HepG2 (cell line): Measurements from ENCODE around the gene SOBP. TPM values are rescaled to one million over a fixed set of nuclear protein-coding genes. Genes with fewer than 3 reads are reported as not detected.

Experiments
- CBX2 ChIP-seq, 2 experiments: fragments of 200-600 bp in 1 of 2; sonication (generic); formaldehyde crosslinking in 1 of 2; IDR thresholded peaks; 2 replicates each; pipeline versions ENCODE4 v1.7.0 to v1.8.1; 2018 to 2022; ENCODE audit warnings: low read depth in 2 of 2, low read length in 1 of 2, mild to moderate bottlenecking in 1 of 2, missing genetic modification reagents in 1 of 2
- EP300 ChIP-seq, 3 experiments: sonication (generic) in 1 of 3; formaldehyde crosslinking in 1 of 3; IDR thresholded peaks; 2 replicates each; pipeline versions ENCODE4 v1.5.1 to v1.6.1; 2011 to 2020; ENCODE audit warnings: low read depth in 2 of 3, low read length in 2 of 3, borderline replicate concordance in 1 of 3, improper control_type of control experiment in 1 of 3, mild to moderate bottlenecking in 1 of 3, missing genetic modification reagents in 1 of 3, moderate library complexity in 1 of 3
- FOXA1 ChIP-seq, 2 experiments: fragments of 450-650 bp in 1 of 2; sonication (generic) in 1 of 2; formaldehyde crosslinking in 1 of 2; IDR thresholded peaks; 2 replicates each; pipeline versions ENCODE4 v1.4.0 to v1.6.1; 2016 to 2020; ENCODE audit warnings: missing genetic modification reagents in 1 of 2
- KMT2A ChIP-seq: sonication (generic); formaldehyde crosslinking; IDR thresholded peaks from 2 replicates; pipeline ENCODE4 v1.4.0; 2020; ENCODE audit warnings: missing genetic modification reagents
- POLR2A ChIP-seq, 2 experiments: IDR thresholded peaks; 2 replicates each; pipeline ENCODE4 v1.6.1; 2011; ENCODE audit warnings: low read depth in 2 of 2, low read length in 2 of 2, mild to moderate bottlenecking in 1 of 2, moderate library complexity in 1 of 2; ENCODE audit not compliant: insufficient read depth in 1 of 2
- SMAD1 ChIP-seq: sonication (generic); formaldehyde crosslinking; IDR thresholded peaks from 2 replicates; pipeline ENCODE4 v1.4.0; 2020; ENCODE audit warnings: missing genetic modification reagents, low read depth, mild to moderate bottlenecking, borderline replicate concordance
- TAF1 ChIP-seq: sonication (generic); formaldehyde crosslinking; IDR thresholded peaks from 2 replicates; pipeline ENCODE4 v1.4.0; 2020; ENCODE audit warnings: missing genetic modification reagents
- ZNF484 ChIP-seq: sonication (generic); formaldehyde crosslinking; IDR thresholded peaks from 2 replicates; pipeline ENCODE4 v1.5.1; 2020; ENCODE audit warnings: mild to moderate bottlenecking, low read depth, missing genetic modification reagents, borderline replicate concordance
- ZNF563 ChIP-seq: sonication (generic); formaldehyde crosslinking; IDR thresholded peaks from 2 replicates; pipeline ENCODE4 v1.8.0; 2022; ENCODE audit warnings: mild to moderate bottlenecking, moderate library complexity, missing genetic modification reagents
- ZNF672 ChIP-seq: sonication (generic); formaldehyde crosslinking; IDR thresholded peaks from 2 replicates; pipeline ENCODE4 v1.8.1; 2022; ENCODE audit warnings: missing genetic modification reagents
- ZNF674 ChIP-seq: sonication (generic); formaldehyde crosslinking; IDR thresholded peaks from 2 replicates; pipeline ENCODE4 v1.5.0; 2020; ENCODE audit warnings: low read depth, mild to moderate bottlenecking, missing genetic modification reagents
- ZNF790 ChIP-seq: sonication (generic); formaldehyde crosslinking; IDR thresholded peaks from 2 replicates; pipeline ENCODE4 v1.8.0; 2022; ENCODE audit warnings: missing genetic modification reagents, mild to moderate bottlenecking, borderline replicate concordance
- ZSCAN22 ChIP-seq: sonication (generic); formaldehyde crosslinking; IDR thresholded peaks from 2 replicates; pipeline ENCODE4 v1.4.0; 2020; ENCODE audit warnings: mild to moderate bottlenecking, missing genetic modification reagents
- ZSCAN9 ChIP-seq: IDR thresholded peaks from 2 replicates; pipeline ENCODE4 v1.6.1; 2016; ENCODE audit warnings: borderline replicate concordance
- polyA plus RNA-seq, 8 experiments: library from polyadenylated mRNA; depleted of rRNA in 3 of 8; stranded (reverse) in 7 of 8; unstranded in 1 of 8; fragments of >200 nt; fragmentation: Illumina TruSeq in 4 of 8; extraction: Trizol in 4 of 8; gene quantifications; 2 replicates each; pipeline versions ENCODE4 v1.2.1 to v1.2.3, GENCODE V29; 2011 to 2016; ENCODE audit warnings: low read depth in 4 of 8, missing spikeins in 1 of 8, mixed read lengths in 1 of 8; ENCODE audit not compliant: insufficient read depth in 1 of 8
- total RNA-seq, 5 experiments: library from RNA; depleted of rRNA; stranded (reverse); fragments of >200 nt; fragmentation: Illumina TruSeq; extraction: Trizol; gene quantifications; 2 replicates each; pipeline ENCODE4 v1.2.3, GENCODE V29; 2016; ENCODE audit warnings: low read depth in 1 of 5
- TF ChIP-seq, protein P1 (sequence below): sonication (generic); formaldehyde crosslinking; IDR thresholded peaks from 2 replicates; pipeline ENCODE4 v1.4.0; 2020; ENCODE audit warnings: missing genetic modification reagents, borderline replicate concordance
- TF ChIP-seq, protein P2 (sequence below): sonication (generic); formaldehyde crosslinking; IDR thresholded peaks from 2 replicates; pipeline ENCODE4 v1.8.0; 2022; ENCODE audit warnings: mild to moderate bottlenecking, missing genetic modification reagents, moderate library complexity
- TF ChIP-seq, protein P3 (sequence below): IDR thresholded peaks from 2 replicates; pipeline ENCODE4 v1.6.1; 2016
- TF ChIP-seq, protein P4 (sequence below): sonication (generic); formaldehyde crosslinking; IDR thresholded peaks from 2 replicates; pipeline ENCODE4; 2020; ENCODE audit warnings: missing genetic modification reagents, mild to moderate bottlenecking, borderline replicate concordance

Gene SOBP
- total and polyA plus RNA-seq, 2 of the 13 experiments (the other 11 are each of a cell fraction or from before 2014, with no cell fraction given), result 1.5 to 6.9 TPM

DNA sequence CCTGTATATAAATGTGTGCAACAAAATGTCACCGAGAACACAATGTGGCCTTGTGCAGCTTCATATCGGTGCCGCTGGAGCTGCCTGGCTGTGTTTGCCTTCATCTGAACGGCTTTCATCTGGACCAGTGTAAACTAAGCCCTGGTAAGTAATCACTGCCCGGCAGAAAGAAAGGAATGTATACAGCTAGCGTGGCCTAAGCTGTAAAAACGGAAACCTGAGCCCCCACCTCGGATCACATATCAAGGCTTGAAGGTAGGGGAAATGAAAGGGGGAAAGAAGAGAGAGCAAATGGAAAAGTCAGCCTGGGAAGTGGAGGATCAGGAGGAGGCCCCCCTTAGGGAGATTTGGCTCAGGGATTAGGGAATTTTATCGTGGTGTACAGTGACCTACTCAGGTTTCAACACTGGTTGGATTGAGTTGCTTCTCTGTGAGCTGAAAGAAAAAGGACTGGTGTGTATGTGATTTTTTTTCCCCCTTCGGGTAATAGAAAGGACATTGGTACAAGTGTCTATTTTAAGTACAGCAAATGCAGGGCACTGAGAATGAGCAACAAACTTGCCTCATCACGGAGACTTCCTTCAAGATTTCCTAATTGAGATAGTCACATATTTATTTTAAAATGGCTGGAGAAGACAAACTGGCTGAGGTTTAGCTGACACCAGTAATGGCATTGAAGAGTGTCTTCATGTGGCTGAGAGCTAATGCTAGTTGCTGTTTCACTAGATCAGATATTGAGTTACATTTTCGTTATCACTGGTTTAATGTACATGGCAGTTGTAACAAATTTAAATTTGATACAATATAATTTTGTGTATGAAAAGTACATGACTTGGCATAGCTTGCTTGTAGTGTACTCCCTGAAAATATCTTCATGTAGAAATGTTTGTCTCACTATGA, 3.5 kb downstream of the SOBP start (continued):
- TF ChIP-seq, protein P1, sequence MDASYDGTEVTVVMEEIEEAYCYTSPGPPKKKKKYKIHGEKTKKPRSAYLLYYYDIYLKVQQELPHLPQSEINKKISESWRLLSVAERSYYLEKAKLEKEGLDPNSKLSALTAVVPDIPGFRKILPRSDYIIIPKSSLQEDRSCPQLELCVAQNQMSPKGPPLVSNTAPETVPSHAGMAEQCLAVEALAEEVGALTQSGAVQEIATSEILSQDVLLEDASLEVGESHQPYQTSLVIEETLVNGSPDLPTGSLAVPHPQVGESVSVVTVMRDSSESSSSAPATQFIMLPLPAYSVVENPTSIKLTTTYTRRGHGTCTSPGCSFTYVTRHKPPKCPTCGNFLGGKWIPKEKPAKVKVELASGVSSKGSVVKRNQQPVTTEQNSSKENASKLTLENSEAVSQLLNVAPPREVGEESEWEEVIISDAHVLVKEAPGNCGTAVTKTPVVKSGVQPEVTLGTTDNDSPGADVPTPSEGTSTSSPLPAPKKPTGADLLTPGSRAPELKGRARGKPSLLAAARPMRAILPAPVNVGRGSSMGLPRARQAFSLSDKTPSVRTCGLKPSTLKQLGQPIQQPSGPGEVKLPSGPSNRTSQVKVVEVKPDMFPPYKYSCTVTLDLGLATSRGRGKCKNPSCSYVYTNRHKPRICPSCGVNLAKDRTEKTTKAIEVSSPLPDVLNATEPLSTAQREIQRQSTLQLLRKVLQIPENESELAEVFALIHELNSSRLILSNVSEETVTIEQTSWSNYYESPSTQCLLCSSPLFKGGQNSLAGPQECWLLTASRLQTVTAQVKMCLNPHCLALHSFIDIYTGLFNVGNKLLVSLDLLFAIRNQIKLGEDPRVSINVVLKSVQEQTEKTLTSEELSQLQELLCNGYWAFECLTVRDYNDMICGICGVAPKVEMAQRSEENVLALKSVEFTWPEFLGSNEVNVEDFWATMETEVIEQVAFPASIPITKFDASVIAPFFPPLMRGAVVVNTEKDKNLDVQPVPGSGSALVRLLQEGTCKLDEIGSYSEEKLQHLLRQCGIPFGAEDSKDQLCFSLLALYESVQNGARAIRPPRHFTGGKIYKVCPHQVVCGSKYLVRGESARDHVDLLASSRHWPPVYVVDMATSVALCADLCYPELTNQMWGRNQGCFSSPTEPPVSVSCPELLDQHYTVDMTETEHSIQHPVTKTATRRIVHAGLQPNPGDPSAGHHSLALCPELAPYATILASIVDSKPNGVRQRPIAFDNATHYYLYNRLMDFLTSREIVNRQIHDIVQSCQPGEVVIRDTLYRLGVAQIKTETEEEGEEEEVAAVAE (CRISPR knock-in tag), result no peak
- peak; percentile 95 for TF ChIP-seq KMT2A
- TF ChIP-seq ZNF672 (CRISPR knock-in tag), result no peak
- peak in 1 of 2 experiments; percentile 41; a peak in 1 of 4 replicates for TF ChIP-seq POLR2A (IDR thresholded peaks at IDR 0.05; ENCODE audit: insufficient read depth in 1 of 2, low read depth in 2 of 2, low read length in 2 of 2)
- peak; percentile 88; the same call in 1 of the 2 replicates for TF ChIP-seq ZSCAN9 (CRISPR knock-in tag)
- no peak for TF ChIP-seq SMAD1 (CRISPR knock-in tag)
- no peak for TF ChIP-seq CBX2 (IDR thresholded peaks at IDR 0.05; ENCODE audit: low read depth, low read length)
- no peak for TF ChIP-seq CBX2 (CRISPR knock-in tag; IDR thresholded peaks at IDR 0.05; ENCODE audit: low read depth)
- no peak for TF ChIP-seq ZNF484
- TF ChIP-seq, protein P2, sequence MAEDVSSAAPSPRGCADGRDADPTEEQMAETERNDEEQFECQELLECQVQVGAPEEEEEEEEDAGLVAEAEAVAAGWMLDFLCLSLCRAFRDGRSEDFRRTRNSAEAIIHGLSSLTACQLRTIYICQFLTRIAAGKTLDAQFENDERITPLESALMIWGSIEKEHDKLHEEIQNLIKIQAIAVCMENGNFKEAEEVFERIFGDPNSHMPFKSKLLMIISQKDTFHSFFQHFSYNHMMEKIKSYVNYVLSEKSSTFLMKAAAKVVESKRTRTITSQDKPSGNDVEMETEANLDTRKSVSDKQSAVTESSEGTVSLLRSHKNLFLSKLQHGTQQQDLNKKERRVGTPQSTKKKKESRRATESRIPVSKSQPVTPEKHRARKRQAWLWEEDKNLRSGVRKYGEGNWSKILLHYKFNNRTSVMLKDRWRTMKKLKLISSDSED (CRISPR knock-in tag), result no peak
- TF ChIP-seq ZNF674 (CRISPR knock-in tag), result no peak
- TF ChIP-seq, protein P3, sequence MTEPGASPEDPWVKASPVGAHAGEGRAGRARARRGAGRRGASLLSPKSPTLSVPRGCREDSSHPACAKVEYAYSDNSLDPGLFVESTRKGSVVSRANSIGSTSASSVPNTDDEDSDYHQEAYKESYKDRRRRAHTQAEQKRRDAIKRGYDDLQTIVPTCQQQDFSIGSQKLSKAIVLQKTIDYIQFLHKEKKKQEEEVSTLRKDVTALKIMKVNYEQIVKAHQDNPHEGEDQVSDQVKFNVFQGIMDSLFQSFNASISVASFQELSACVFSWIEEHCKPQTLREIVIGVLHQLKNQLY (CRISPR knock-in tag), result no peak
- TF ChIP-seq TAF1 (CRISPR knock-in tag), result no peak; the same call in 1 of the 2 replicates
- TF ChIP-seq EP300 (IDR thresholded peaks at IDR 0.05; ENCODE audit: low read depth in 2 of 2, low read length in 2 of 2), result peak; percentile 21 to 90; a peak in 2 of 4 replicates
- TF ChIP-seq EP300 (CRISPR knock-in tag; IDR thresholded peaks at IDR 0.05; ENCODE audit: borderline replicate concordance), result peak; percentile 83
- TF ChIP-seq FOXA1 (IDR thresholded peaks at IDR 0.05), result peak; percentile 52
- peak; percentile 95 for TF ChIP-seq FOXA1 (CRISPR knock-in tag; IDR thresholded peaks at IDR 0.05)
- TF ChIP-seq, protein P4, sequence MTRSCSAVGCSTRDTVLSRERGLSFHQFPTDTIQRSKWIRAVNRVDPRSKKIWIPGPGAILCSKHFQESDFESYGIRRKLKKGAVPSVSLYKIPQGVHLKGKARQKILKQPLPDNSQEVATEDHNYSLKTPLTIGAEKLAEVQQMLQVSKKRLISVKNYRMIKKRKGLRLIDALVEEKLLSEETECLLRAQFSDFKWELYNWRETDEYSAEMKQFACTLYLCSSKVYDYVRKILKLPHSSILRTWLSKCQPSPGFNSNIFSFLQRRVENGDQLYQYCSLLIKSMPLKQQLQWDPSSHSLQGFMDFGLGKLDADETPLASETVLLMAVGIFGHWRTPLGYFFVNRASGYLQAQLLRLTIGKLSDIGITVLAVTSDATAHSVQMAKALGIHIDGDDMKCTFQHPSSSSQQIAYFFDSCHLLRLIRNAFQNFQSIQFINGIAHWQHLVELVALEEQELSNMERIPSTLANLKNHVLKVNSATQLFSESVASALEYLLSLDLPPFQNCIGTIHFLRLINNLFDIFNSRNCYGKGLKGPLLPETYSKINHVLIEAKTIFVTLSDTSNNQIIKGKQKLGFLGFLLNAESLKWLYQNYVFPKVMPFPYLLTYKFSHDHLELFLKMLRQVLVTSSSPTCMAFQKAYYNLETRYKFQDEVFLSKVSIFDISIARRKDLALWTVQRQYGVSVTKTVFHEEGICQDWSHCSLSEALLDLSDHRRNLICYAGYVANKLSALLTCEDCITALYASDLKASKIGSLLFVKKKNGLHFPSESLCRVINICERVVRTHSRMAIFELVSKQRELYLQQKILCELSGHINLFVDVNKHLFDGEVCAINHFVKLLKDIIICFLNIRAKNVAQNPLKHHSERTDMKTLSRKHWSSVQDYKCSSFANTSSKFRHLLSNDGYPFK (CRISPR knock-in tag), result no peak
- no peak for TF ChIP-seq ZNF790 (CRISPR knock-in tag)
- no peak for TF ChIP-seq ZSCAN22
- TF ChIP-seq ZNF563 (CRISPR knock-in tag), result no peak
